GM18951 (cell line): ENCODE results near the gene CCDC184.
"Not testable (repeated sequence)": the region's sequence is repeated elsewhere in the genome, so short reads cannot be mapped to it uniquely, and the experiment has no call there.

Experiments used
- POLR2A ChIP-seq: IDR thresholded peaks from 4 replicates; pipeline ENCODE4 v1.6.1; 2011; ENCODE audit warnings: mild to moderate bottlenecking; ENCODE audit not compliant: insufficient read length, insufficient read depth; ENCODE audit errors: extremely low read depth
- in situ Hi-C: fragments of 300-500 bp; cut with MboI; formaldehyde crosslinking; loops from one replicate; pipeline ENCODE4 v1.12.0; 2022; ENCODE audit warnings: low sequenced_read_pairs, mixed read lengths, inconsistent platforms; ENCODE audit not compliant: unreplicated experiment

The CCDC184 gene

DNA sequence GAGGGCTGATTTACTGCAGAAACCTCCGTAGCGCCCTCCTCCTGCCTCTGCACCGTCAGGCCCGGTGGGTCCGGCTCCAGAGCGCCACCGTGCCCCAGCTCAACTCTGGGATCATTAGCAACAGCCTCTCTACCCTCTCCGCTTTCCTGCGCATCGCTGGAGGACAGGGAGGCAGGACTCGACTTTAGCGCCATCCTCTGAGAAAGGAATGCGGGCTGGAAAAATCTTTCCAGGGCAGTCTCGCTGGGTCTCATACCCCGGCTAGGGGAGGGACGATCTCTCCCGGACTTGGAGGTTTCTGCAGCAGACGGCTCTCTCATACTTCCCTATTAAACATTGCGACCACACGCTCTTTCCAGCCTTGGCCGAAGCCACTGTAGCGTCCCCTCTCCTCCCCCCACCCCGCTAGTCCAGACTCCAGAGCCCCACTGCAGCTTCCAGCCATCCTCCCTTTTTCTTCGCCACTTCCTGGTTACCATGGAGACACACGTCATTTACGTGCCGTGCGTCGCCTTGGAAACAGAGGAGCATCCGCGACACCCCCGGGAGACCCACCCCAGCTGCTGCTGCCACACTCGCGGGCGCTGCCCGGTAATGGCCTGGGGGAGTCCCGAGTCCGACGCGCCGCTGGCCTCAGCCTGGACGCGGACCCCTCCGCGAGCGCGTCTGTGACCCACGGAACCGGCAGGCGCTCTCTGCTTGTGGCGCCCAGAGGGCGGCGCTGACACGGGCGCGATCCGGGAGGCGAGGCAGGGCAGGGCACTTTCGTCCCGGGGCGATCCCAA lies at the start of gene CCDC184:
TSS of gene CCDC184 (plus strand) at position 554 of the 785 bp plus-strand sequence. CDS start 479 bp downstream, outside the sequence.
- TF ChIP-seq POLR2A, result peak; percentile 14
- in situ Hi-C loops, result no loop called here

DNA sequence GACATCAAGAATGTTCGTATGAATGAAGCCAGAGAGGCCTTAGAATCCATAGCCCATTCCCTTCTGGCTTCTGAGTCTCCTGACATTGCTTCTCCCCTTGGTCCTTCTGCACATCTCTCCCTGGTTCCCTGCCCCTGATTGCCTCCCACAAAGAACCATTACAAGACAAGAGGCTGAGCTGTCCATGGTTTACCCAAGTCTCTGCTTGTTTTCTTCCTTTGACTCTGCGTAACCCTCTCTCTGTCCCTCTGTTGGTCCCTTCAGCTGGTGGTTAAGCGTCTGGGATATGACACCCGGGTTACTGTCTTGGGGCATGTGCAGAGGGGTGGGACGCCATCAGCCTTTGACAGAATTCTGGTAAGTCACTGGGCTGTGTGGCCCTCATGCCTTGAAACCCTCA lies 48.4 kb upstream of the CCDC184 start:
- in situ Hi-C loops, result no loop called here
- no peak for TF ChIP-seq POLR2A

DNA sequence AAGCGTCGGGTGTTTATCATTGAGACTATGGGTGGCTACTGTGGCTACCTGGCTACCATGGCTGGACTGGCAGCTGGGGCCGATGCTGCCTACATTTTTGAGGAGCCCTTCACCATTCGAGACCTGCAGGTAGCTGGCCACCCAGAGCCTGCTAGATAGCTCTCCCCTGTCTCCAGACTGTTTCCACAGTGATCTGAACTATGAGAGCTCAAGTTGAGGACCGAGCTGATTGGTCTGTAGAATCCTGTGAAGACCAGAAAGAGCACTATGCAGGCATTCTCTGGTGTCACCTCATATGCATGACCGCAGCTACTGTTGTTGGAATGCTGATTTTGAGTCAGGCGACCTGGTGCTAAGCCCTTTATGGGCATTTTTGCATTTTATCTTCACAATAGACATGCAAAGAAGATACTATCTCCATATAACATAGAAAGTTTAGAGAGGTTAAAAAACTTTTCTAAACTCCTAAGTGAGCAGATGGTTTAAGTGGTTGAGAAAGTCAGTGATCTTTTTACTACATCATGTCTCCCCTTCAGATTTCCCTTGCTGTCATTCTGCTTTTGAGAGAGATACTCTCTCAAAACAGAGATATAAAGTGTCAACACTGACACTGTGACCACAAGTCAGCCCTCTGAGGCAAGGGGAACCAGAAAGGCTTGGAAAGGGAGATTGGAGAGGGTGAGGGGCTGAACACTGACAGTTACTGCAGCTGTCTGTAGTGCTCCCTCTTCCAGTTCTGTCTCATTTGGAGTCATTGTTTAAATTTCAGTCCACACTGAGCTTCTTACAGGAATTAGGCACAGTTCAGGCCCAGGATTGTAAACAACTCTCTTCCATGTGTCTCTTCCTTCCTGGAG lies 40.4 kb upstream of the CCDC184 start:
- no peak for TF ChIP-seq POLR2A
- in situ Hi-C loops, result no loop called here

DNA sequence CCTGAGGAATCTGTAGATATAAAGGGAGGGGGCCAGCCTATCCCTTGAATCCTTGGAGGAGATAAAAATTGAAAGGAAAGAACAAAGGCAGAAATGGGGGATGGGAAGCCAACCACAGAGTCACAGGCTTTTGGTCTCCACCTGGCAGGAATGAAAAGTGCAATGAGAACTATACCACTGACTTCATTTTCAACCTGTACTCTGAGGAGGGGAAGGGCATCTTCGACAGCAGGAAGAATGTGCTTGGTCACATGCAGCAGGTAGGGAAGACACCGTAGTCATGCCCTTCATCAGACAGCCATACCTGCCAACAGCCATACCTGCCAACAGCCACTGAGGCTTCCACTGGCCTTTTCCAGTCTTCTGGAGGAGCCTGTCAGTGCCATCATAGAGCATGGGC lies 39.5 kb upstream of the CCDC184 start:
- TF ChIP-seq POLR2A, result no peak
- in situ Hi-C loops, result no loop called here

DNA sequence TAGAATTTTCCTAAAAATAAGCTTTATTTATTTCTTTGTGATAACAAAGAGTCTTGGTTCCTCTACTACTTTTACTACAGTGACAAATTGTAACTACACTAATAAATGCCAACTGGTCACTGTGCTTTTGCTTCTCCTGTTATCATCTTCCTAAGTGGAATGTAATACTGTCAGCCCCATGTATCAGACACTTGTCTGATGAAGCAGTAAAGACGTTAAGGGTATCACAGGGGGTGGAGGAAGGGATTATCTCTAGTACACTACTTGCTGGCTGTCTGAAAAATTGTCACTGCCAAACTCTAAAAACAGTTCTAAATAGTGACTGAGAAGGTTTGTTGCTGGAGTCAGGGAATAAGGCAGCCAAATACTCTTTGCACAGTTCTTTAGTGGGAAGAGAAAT lies 37.5 kb upstream of the CCDC184 start:
- in situ Hi-C loops, result no loop called here
- no peak for TF ChIP-seq POLR2A

DNA sequence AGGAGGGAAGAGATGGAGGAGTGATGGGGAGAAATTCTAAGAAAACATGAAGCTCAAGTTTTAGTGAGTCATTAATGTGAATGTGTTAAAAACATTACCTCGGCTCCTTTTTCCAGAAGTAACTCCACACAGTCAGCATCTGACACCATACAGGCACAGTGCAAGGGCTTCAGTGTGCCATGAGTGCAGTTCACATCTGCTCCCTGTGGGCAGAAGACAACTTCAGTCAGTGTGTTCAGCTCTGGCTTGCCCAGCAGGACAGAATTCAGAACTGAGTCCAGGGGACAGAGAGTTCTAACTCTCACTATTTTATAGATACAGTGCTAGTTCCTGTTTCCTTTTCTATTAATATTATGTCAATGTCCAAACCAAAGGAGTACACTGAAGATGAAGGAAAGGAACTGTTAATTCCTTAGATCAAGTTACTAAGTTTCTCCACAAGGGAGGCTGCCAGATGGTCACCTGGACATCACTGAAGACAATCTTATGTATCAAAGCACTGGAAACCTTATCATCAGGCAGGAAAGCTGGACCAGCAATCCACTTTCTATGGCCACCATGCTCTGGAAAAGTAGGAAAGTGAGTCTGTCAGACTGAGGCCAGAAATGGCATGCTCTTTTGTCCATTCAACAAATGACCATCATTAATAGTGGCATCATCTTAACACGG lies 32.2 kb upstream of the CCDC184 start:
- TF ChIP-seq POLR2A, result no peak
- in situ Hi-C loops, result no loop called here

DNA sequence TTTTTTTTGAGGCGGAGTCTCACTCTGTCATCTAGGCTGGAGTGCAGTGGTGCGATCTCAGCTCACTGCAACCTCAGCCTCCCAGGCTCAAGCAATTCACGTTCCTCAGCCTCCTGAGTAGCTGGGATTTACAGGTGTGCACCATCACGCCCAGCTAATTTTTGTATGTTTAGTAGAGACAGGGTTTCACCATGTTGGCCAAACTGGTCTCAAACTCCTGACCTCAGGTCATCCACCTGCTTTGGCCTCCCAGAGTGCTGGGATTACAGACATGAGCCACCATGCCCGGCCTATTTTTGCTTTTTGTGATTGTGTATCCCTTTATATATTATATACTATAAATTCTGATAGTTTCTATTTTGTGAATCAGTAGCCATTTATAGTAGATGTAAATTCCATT lies 27.7 kb upstream of the CCDC184 start:
- in situ Hi-C loops, result not testable (repeated sequence)

DNA sequence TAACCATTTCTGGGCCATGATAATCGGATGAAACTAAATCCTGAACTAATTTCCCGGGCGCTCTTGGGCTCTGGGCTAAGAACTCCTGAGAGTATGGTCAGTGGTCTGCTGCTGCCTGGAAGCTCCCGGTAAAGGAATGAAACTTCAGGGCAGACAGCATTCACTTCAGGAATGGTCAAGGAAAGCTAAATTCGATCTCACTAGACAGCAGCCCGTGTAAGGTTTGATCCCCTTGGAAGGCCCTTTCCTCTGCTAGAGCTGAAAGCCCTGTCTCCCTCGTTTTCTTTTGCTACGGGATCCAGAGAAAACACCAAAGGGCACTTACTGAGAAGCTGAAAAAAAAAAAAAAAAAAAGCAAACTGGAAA lies 26.8 kb upstream of the CCDC184 start:
- TF ChIP-seq POLR2A, result no peak
- in situ Hi-C loops, result no loop called here

DNA sequence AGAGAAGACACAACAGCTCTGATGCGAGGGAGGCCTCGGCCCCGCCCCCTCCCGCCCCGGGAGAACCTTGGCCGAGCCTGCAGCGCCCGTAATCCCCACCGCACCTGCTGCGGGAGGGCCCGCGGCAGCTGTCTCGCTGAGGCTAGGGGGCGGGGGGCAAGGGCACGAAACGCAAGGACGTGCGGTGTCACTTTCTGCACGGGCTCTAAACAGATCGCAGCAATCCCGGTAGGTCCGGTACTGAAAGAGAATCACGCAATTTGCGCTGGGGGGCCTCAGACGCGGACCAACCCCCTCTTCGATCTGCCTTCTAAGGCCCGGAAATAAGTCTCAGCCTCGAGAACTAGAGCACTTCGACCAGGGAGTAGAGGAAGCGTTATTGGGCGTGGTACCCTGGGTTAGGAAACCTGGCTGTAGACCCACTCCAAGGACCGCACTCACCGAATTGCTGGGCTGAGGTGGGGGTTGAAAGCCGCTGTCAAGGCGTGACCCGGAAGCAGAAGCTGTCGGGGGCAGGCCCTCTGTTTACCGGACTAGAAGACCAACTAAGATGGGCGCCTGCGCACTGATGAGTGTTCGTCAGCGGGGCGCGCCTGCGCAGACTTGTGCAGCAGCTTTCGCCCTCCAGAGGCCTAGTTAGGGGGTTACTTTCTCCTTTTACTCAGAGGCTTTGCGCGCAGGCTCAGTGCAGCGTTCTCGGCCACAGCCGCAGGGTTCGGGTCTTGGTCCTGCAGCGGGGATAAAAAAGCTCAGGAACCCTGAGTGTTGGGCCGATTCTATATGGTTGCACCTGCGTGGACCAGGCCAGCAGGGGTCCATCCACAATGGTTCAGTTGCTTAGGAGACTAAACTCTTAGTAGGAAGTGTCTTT lies 26.2 kb upstream of the CCDC184 start, which contains the start of gene ASB8:
TSS of gene ASB8 (minus strand) at position 498 of the 871 bp plus-strand sequence. CDS start 4,019 bp downstream, outside the sequence.
- in situ Hi-C loops, result no loop called here

DNA sequence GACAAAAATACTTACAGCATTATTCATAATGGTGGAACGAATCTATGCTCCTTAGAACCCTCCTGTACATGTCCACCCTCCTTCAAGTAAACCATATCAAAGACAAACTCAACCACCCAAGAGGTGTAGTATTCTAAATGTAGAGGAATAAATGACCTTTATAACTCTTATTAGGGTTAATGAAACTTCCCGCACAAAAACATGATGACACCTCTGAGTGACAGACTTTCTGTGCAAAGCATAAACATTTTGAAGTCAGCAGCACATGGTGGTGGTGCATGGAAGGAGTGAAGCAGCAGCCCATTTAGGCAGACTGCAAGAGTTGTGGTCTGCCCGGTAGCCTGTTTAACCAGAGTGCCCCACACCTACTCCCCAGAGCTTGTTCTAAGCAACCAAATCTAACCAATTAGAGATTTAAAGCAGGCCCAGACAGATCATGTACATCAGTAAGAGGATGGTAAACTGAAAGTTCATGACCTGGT lies 25.5 kb upstream of the CCDC184 start:
- TF ChIP-seq POLR2A, result no peak
- in situ Hi-C loops, result no loop called here

More for the DNA sequence above, 26.2 kb upstream of the CCDC184 start, which contains the start of gene ASB8:
- TF ChIP-seq POLR2A, result peak; percentile 78

DNA sequence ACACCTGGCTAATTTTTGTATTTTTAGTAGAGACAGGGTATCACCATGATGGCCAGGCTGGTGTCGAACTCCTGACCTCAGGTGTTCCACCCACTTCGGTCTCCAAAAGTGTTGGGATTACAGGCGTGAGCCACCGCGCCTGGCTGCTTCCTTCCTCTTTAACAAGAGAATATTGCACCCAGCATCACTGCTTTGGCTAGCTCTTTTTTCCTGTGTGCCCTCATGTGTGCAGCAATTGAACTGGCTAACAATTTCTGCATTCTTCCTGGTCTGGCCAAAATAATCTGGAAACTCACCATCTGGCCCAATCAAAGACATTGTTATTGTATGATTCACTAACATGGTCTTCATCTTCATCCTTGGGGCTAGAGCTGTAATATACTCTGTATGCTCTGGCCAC lies 23.4 kb upstream of the CCDC184 start:
- in situ Hi-C loops, result no loop called here
- no peak for TF ChIP-seq POLR2A

DNA sequence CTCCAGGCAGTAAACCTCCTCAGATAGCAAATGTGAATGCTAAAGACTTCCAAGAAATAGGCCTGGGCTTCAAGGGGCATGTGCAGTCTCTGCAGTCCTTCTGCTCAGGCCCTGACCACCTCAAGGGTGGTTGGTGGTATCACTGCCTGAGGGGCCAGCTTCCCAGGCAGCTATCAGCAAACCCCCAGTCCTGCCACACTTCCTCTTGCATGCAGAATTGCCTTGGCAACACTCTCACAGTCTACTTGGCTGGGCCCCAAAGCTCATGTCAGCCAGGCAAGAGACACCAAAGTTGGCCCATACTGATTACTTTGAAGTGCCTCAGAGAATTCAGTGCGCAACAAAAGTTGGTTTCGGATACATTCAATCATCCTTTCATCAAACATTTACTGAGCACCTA lies 22.6 kb upstream of the CCDC184 start:
- in situ Hi-C loops, result no loop called here
- no peak for TF ChIP-seq POLR2A

DNA sequence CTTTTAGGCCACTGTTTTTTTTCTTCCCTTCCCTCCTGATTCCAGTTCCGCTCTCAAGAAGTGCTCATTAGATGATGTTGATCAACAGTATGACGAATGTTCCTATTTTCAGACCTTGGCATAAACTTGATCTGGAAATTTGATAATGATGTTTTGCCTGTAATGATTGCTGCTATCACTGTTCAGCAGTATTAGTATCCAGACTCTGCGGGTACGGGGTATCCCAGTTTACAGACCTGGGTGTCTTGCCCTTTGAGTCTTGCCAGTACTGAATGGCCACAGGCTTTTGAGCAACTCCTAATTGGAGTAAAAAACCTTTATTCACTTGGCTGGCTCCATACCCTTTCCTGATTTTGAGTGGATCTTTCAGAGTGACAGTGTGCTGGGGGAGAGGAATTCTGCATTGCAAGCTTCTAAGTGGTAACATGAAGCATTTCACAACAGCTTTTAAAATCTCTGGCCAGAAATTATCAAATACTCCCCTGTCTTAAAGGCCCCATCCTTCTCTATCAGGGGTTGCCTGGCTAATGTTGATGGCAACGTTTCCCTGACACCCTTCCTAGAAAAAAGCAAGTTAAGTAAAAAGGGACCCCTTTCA lies 20.2 kb upstream of the CCDC184 start:
- in situ Hi-C loops, result no loop called here
- TF ChIP-seq POLR2A, result no peak
